A673 (cell line): ENCODE results near the gene GYS1. TPM values are rescaled to one million over a fixed set of nuclear protein-coding genes. Genes with fewer than 3 reads are reported as not detected.
"Not testable (repeated sequence)": the region's sequence is repeated elsewhere in the genome, so short reads cannot be mapped to it uniquely, and the experiment has no call there.

Experiments
- BruUV-seq: library from RNA; stranded (reverse); fragments of 400-500 nt; replicated peaks from 2 replicates; lab custom pipeline; 2021; lab: Mats Ljungman, UMichigan
- CTCF ChIA-PET: fragments of 300-600 bp; sonication (Branson Sonifier 250); formaldehyde crosslinking; loops from one replicate; lab custom pipeline; 2022; ENCODE audit warnings: antibody characterized with exemption; lab: Charles Lee
- POLR2A ChIA-PET: fragments of 300-600 bp; sonication (Branson Sonifier 250); formaldehyde crosslinking; loops from one replicate; lab custom pipeline; 2022; ENCODE audit warnings: antibody characterized with exemption; ENCODE audit not compliant: low non-redundant PET; lab: Charles Lee
- DNase-seq: peaks from one replicate; pipeline ENCODE4 v3.0.0-alpha.2; 2015; ENCODE audit warnings: low spot score
- H3K27ac ChIP-seq: fragments of 200-600 bp; sonication (generic); 2 replicates; pipeline ENCODE4 v1.5.1; 2016; ENCODE audit warnings: mixed run types, low read depth, mild to moderate bottlenecking, mixed read lengths, antibody characterized with exemption, low read length; ENCODE audit not compliant: poor library complexity, severe bottlenecking
- H3K27me3 ChIP-seq: fragments of 200-600 bp; sonication (generic); replicated peaks from 2 replicates; pipeline ENCODE4 v1.6.1; 2017; ENCODE audit warnings: mixed run types, low read depth, mild to moderate bottlenecking, mixed read lengths, antibody characterized with exemption, low read length; ENCODE audit not compliant: insufficient read depth, poor library complexity
- H3K36me3 ChIP-seq: fragments of 200-600 bp; sonication (generic); 2 replicates; pipeline ENCODE4 v1.6.1; 2016; ENCODE audit warnings: mixed run types, mild to moderate bottlenecking, mixed read lengths, antibody characterized with exemption, low read length; ENCODE audit not compliant: insufficient read depth, poor library complexity, severe bottlenecking
- H3K4me1 ChIP-seq: fragments of 200-600 bp; sonication (generic); 2 replicates; pipeline ENCODE4 v1.6.1; 2017; ENCODE audit warnings: mixed run types, mild to moderate bottlenecking, mixed read lengths, antibody characterized with exemption, low read length; ENCODE audit not compliant: insufficient read depth, poor library complexity, severe bottlenecking
- H3K4me3 ChIP-seq: fragments of 200-600 bp; sonication (generic); 2 replicates; pipeline ENCODE4 v1.5.1; 2016; ENCODE audit warnings: low read depth, mixed run types, mild to moderate bottlenecking, mixed read lengths, low read length; ENCODE audit not compliant: poor library complexity, severe bottlenecking
- H3K9me3 ChIP-seq: fragments of 200-600 bp; sonication (generic); 2 replicates; pipeline ENCODE4 v1.6.1; 2016; ENCODE audit warnings: mixed run types, low read depth, mild to moderate bottlenecking, mixed read lengths, antibody characterized with exemption, low read length; ENCODE audit not compliant: poor library complexity, severe bottlenecking
- EZH2 ChIP-seq: fragments of 200-600 bp; sonication (generic); IDR thresholded peaks from 2 replicates; pipeline ENCODE4 v1.6.1; 2017; ENCODE audit warnings: borderline replicate concordance, low read depth, mild to moderate bottlenecking, mixed read lengths, antibody characterized with exemption, low read length; ENCODE audit not compliant: poor library complexity, severe bottlenecking
- intact Hi-C: fragments of 100-400 bp; cut with micrococcal nuclease; formaldehyde crosslinking; loops from one replicate; pipeline ENCODE4 v1.10.0; 2022; ENCODE audit not compliant: unreplicated experiment
- total RNA-seq: library from RNA; stranded (reverse); gene quantifications from 2 replicates; pipeline ENCODE4 v1.2.3, GENCODE V29; 2021
- TF ChIP-seq, protein P1 (sequence below): fragments of 300-800, 200-600 bp; sonication (generic); conservative IDR thresholded peaks from 2 replicates; pipeline ENCODE4 v1.5.1; 2017; ENCODE audit warnings: low read depth, mild to moderate bottlenecking, antibody characterized with exemption, low read length, moderate library complexity, mixed read lengths

The GYS1 gene
- total RNA-seq, 1 experiment from 2014 or later, result 57.0 TPM

DNA sequence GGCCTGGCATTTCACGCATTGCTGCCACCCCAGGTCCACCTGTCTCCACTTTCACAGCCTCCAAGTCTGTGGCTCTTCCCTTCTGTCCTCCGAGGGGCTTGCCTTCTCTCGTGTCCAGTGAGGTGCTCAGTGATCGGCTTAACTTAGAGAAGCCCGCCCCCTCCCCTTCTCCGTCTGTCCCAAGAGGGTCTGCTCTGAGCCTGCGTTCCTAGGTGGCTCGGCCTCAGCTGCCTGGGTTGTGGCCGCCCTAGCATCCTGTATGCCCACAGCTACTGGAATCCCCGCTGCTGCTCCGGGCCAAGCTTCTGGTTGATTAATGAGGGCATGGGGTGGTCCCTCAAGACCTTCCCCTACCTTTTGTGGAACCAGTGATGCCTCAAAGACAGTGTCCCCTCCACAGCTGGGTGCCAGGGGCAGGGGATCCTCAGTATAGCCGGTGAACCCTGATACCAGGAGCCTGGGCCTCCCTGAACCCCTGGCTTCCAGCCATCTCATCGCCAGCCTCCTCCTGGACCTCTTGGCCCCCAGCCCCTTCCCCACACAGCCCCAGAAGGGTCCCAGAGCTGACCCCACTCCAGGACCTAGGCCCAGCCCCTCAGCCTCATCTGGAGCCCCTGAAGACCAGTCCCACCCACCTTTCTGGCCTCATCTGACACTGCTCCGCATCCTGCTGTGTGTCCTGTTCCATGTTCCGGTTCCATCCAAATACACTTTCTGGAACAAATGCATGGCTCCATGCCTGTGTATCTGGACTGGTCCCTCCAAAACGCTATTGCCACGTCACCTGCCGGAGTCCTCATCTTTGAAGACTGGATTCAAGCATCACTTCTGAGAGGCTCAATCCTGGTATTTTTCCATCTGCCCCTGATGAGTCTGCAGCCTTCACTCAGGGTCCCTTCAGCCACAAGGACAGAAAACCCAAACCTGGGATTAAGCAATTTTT, 70.3 kb downstream of the GYS1 start:
- DNase-seq, result no peak
- no peak overlapping the region for H3K4me3 ChIP-seq
- no peaks in the 10 kb centered on the region for H3K4me1 ChIP-seq
- BruUV-seq, result TSS peak; percentile 79
- CTCF ChIA-PET, result no interaction called here
- intact Hi-C loops, result no loop called here
- TF ChIP-seq EZH2, result no peak
- TF ChIP-seq, protein P1, sequence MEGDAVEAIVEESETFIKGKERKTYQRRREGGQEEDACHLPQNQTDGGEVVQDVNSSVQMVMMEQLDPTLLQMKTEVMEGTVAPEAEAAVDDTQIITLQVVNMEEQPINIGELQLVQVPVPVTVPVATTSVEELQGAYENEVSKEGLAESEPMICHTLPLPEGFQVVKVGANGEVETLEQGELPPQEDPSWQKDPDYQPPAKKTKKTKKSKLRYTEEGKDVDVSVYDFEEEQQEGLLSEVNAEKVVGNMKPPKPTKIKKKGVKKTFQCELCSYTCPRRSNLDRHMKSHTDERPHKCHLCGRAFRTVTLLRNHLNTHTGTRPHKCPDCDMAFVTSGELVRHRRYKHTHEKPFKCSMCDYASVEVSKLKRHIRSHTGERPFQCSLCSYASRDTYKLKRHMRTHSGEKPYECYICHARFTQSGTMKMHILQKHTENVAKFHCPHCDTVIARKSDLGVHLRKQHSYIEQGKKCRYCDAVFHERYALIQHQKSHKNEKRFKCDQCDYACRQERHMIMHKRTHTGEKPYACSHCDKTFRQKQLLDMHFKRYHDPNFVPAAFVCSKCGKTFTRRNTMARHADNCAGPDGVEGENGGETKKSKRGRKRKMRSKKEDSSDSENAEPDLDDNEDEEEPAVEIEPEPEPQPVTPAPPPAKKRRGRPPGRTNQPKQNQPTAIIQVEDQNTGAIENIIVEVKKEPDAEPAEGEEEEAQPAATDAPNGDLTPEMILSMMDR, result no peak
- H3K36me3 ChIP-seq, result peaks cover 7% of the 10 kb centered on the region
- POLR2A ChIA-PET, result no interaction called here
- no peaks in the 10 kb centered on the region for H3K9me3 ChIP-seq
- H3K27ac ChIP-seq, result no peak overlapping the region
- no peaks in the 10 kb centered on the region for H3K27me3 ChIP-seq

DNA sequence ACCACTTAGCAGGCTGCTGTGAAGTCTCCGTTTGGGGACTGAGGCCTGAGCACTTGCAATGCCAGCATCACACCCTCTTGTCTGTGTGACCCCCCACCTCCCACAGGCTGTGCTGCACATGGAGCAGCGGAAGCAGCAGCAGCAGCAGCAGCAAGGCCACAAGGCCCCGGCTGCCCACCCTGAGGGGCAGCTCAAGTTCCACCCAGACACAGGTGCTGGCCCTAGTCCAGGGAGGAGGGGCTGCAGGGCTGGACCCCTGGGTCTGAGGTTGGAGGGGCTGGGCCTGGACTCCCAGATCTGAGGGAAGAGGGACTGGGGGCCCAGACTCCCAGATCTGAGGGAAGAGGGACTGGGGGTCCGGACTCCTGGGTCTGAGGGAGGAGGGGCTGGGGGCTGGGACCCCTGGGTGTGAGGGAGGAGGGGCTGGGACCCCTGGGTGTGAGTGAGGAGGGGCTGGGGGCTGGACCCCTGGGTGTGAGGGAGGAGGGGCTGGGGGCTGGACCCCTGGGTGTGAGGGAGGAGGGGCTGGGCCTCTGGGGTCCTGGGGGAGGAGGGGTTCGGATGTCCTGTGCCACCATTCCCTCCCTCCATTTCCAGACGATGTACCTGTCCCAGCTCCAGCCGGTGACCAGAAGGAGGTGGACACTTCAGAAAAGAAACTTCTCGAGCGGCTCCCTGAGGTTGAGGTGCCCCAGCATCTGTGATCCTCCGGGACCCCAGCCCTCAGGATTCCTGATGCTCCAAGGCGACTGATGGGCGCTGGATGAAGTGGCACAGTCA, 71.2 kb downstream of the GYS1 start:
- ChIA-PET POLR2A (no interaction called here), CTCF (no interaction called here)
- Histone ChIP-seq H3K4me1 (no peaks in the 10 kb centered on the region), H3K36me3 (peaks cover 7% of the 10 kb centered on the region), H3K27me3 (no peaks in the 10 kb centered on the region), H3K4me3 (no peak overlapping the region), H3K9me3 (no peaks in the 10 kb centered on the region), H3K27ac (no peak overlapping the region)
- intact Hi-C loops, result no loop called here
- DNase-seq, result no peak
- TF ChIP-seq EZH2, result no peak
- TF ChIP-seq, protein P1, result no peak
- no TSS peak for BruUV-seq

DNA sequence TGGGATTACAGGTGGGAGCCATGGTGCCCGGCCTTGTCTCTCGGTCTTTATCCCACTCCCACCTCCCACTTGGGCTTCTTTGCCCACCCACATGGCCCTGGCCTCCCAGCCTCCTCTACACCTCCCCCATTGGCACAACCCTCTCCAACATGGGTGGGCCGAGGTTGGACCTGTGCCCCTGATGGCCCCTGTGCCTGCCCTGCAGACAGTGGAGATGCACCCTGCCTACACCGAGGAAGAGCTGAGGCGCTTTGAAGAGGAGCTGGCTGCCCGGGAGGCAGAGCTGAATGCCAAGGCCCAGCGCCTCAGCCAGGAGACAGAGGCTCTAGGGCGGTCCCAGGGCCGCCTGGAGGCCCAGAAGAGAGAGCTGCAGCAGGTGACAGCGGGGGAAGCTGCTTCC, 72.2 kb downstream of the GYS1 start:
- peaks cover 7% of the 10 kb centered on the region for H3K36me3 ChIP-seq
- no peak overlapping the region for H3K27ac ChIP-seq
- no peak for DNase-seq
- H3K27me3 ChIP-seq, result no peaks in the 10 kb centered on the region
- no peak for TF ChIP-seq EZH2
- TF ChIP-seq, protein P1, result no peak
- no peaks in the 10 kb centered on the region for H3K4me1 ChIP-seq
- intact Hi-C loops, result no loop called here
- no peaks in the 10 kb centered on the region for H3K9me3 ChIP-seq
- ChIA-PET POLR2A (no interaction called here), CTCF (no interaction called here)
- H3K4me3 ChIP-seq, result no peak overlapping the region
- BruUV-seq, result no TSS peak

DNA sequence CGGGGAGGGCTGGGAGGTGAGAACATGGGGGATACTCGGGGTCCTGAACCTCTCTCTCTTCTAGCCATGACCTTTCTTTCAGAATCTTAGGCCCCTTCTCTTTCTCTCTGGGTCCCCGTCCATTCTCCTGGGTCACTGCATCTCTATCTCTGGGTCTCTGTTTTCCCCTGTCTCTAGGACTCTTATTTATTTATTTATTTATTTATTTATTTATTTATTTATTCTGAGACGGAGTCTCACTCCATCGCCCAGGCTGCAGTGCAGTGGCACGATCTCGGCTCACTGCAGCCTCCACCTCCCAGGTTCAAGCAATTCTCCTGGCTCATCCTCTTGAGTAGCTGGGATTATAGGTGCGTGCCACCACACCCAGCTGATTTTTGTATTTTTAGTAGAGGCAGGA, 73.8 kb downstream of the GYS1 start:
- BruUV-seq, H3K27ac ChIP-seq, H3K4me1 ChIP-seq, H3K27me3 ChIP-seq, POLR2A ChIA-PET, H3K9me3 ChIP-seq, H3K36me3 ChIP-seq, H3K4me3 ChIP-seq, DNase-seq, intact Hi-C loops: not testable (repeated sequence)
- CTCF ChIA-PET, result interaction anchor here (0.6 to 0.8 kb wide), 2 partner anchors 51 to 131 kb away, joined by 3 read pairs; no protein-coding TSS in a partner anchor
